ENCODE data around the gene EIF2B4.

DNA sequence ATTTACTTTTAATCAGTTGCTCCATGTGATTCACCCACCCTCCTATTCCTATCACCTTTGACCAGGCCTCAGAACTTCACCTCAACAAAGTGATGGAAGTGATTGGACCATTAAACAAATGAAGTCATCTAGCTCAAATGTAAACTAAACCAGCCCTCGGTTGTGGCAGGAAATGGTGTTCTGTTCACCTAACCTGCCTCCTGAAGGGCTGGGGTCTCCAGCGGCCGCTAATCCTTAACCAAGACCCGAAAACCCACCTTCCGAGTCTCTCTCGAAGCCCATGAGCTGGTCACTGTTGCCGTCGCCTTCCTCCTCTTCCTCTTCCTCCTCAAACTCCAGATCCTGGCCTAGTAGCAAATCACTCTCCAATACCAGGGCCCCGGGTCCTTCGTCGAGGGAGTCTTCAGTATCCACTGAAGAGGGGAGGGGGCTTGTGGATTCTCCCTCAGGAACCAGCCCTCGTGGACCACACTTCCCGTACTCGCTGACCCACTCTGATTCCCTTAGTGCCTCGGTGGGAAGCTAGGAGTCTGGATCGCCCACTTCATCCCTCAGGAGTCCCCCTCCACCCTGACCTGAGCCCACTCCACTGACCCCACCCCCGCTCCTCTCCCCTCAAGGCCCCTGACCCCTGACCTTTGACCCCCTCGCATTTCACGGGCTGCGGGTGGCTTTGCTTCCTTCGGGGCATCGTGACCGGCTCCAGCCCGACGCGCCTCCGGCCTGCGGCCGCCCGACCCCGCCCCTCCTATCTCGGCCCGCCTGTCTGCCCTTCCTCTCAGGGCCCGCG is 9.9 kb upstream of the EIF2B4 start:
- TF ChIP-seq, protein P1, sequence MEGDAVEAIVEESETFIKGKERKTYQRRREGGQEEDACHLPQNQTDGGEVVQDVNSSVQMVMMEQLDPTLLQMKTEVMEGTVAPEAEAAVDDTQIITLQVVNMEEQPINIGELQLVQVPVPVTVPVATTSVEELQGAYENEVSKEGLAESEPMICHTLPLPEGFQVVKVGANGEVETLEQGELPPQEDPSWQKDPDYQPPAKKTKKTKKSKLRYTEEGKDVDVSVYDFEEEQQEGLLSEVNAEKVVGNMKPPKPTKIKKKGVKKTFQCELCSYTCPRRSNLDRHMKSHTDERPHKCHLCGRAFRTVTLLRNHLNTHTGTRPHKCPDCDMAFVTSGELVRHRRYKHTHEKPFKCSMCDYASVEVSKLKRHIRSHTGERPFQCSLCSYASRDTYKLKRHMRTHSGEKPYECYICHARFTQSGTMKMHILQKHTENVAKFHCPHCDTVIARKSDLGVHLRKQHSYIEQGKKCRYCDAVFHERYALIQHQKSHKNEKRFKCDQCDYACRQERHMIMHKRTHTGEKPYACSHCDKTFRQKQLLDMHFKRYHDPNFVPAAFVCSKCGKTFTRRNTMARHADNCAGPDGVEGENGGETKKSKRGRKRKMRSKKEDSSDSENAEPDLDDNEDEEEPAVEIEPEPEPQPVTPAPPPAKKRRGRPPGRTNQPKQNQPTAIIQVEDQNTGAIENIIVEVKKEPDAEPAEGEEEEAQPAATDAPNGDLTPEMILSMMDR (IDR thresholded peaks at IDR 0.05) = no peak
- TF ChIP-seq POLR2A (IDR thresholded peaks at IDR 0.05) = peak in 1 of 2 donors; percentile 17
